H9 (cell line): ENCODE data around the gene DQX1. TPM values are rescaled to one million over a fixed set of nuclear protein-coding genes. Genes with fewer than 3 reads are reported as not detected.

Source experiments
- DNase-seq: peaks from one replicate; pipeline ENCODE4 v3.0.0-alpha.2; 2017
- H2AFZ ChIP-seq: one replicate; pipeline ENCODE4 v1.6.1; 2013; ENCODE audit warnings: mild to moderate bottlenecking, low read length, control low read depth, moderate library complexity
- H2AK5ac ChIP-seq: 2 replicates; pipeline ENCODE4 v1.6.1; 2013; ENCODE audit warnings: low read length, control low read depth, mixed read lengths; ENCODE audit not compliant: insufficient read length
- H2BK120ac ChIP-seq: one replicate; pipeline ENCODE4 v1.6.1; 2013; ENCODE audit warnings: low read depth, mild to moderate bottlenecking, low read length, control low read depth, inconsistent platforms; ENCODE audit not compliant: poor library complexity, severe bottlenecking
- H2BK12ac ChIP-seq: 2 replicates; pipeline ENCODE4 v1.6.1; 2013; ENCODE audit warnings: low read length, control low read depth, mixed read lengths, low read depth; ENCODE audit not compliant: insufficient read length
- H2BK15ac ChIP-seq: 2 replicates; pipeline ENCODE4 v1.6.1; 2013; ENCODE audit warnings: low read depth, low read length, control low read depth
- H2BK20ac ChIP-seq: one replicate; pipeline ENCODE4 v1.6.1; 2013; ENCODE audit warnings: low read depth, mild to moderate bottlenecking, low read length, control low read depth, inconsistent platforms; ENCODE audit not compliant: poor library complexity, severe bottlenecking
- H2BK5ac ChIP-seq: 2 replicates; pipeline ENCODE4 v1.6.1; 2013; ENCODE audit warnings: low read length, control low read depth, mixed read lengths; ENCODE audit not compliant: insufficient read length
- H3K14ac ChIP-seq: 2 replicates; pipeline ENCODE4 v1.6.1; 2013; ENCODE audit warnings: low read length, control low read depth; ENCODE audit not compliant: insufficient read depth
- H3K18ac ChIP-seq: 2 replicates; pipeline ENCODE4 v1.6.1; 2013; ENCODE audit warnings: low read depth, mild to moderate bottlenecking, mixed read lengths, low read length, control low read depth; ENCODE audit not compliant: insufficient read length
- H3K23ac ChIP-seq: 2 replicates; pipeline ENCODE4 v1.6.1; 2013; ENCODE audit warnings: low read length, control low read depth, mixed read lengths, low read depth; ENCODE audit not compliant: insufficient read length
- H3K23me2 ChIP-seq: 2 replicates; pipeline ENCODE4 v1.6.1; 2013; ENCODE audit warnings: low read depth, mild to moderate bottlenecking, mixed read lengths, low read length, control low read depth; ENCODE audit not compliant: insufficient read length, poor library complexity, severe bottlenecking
- H3K27ac ChIP-seq: 2 replicates; pipeline ENCODE4 v1.5.1; 2013; ENCODE audit warnings: low read length, control low read depth, mixed read lengths, low read depth; ENCODE audit not compliant: insufficient read length
- H3K27me3 ChIP-seq: 2 replicates; pipeline ENCODE4 v1.6.1; 2013; ENCODE audit warnings: low read length, control low read depth, inconsistent platforms; ENCODE audit not compliant: insufficient read depth
- H3K4ac ChIP-seq: 2 replicates; pipeline ENCODE4 v1.6.1; 2013; ENCODE audit warnings: low read depth, mild to moderate bottlenecking, control low read depth, inconsistent platforms, low read length, moderate library complexity
- H3K4me1 ChIP-seq: 2 replicates; pipeline ENCODE4 v1.6.1; 2013; ENCODE audit warnings: low read length, control low read depth, inconsistent platforms; ENCODE audit not compliant: insufficient read depth
- H3K4me2 ChIP-seq: 2 replicates; pipeline ENCODE4 v1.6.1; 2013; ENCODE audit warnings: low read length, control low read depth, mixed read lengths; ENCODE audit not compliant: insufficient read length, insufficient read depth
- H3K56ac ChIP-seq: 2 replicates; pipeline ENCODE4 v1.6.1; 2013; ENCODE audit warnings: low read depth, mild to moderate bottlenecking, mixed read lengths, low read length, control low read depth; ENCODE audit not compliant: insufficient read length
- H3K79me1 ChIP-seq: 2 replicates; pipeline ENCODE4 v1.6.1; 2013; ENCODE audit warnings: low read depth, mild to moderate bottlenecking, moderate library complexity, low read length, control low read depth, inconsistent platforms; ENCODE audit not compliant: insufficient read depth, poor library complexity, severe bottlenecking
- H3K79me2 ChIP-seq: 2 replicates; pipeline ENCODE4 v1.6.1; 2013; ENCODE audit warnings: low read length, control low read depth, inconsistent platforms; ENCODE audit not compliant: insufficient read depth
- H3K9ac ChIP-seq: 2 replicates; pipeline ENCODE4 v1.6.1; 2013; ENCODE audit warnings: low read length, control low read depth, mixed read lengths; ENCODE audit not compliant: insufficient read length; ENCODE audit errors: extremely low read depth
- H3K9me3 ChIP-seq: one replicate; pipeline ENCODE4 v1.6.1; 2013; ENCODE audit warnings: low read depth, low read length, inconsistent platforms; ENCODE audit not compliant: control insufficient read depth
- H3T11ph ChIP-seq: one replicate; pipeline ENCODE4 v1.6.1; 2013; ENCODE audit warnings: mild to moderate bottlenecking, low read length, control low read depth, inconsistent platforms
- H4K20me1 ChIP-seq: one replicate; pipeline ENCODE4 v1.6.1; 2013; ENCODE audit not compliant: control insufficient read depth, insufficient read length, insufficient read depth
- H4K5ac ChIP-seq: 2 replicates; pipeline ENCODE4 v1.6.1; 2013; ENCODE audit warnings: low read depth, mild to moderate bottlenecking, mixed read lengths, low read length, control low read depth; ENCODE audit not compliant: insufficient read length
- H4K8ac ChIP-seq: replicated peaks from 2 replicates; pipeline ENCODE4 v1.6.1; 2013; ENCODE audit warnings: low read length, control low read depth, mixed read lengths, low read depth; ENCODE audit not compliant: insufficient read length
- H4K91ac ChIP-seq: 2 replicates; pipeline ENCODE4 v1.6.1; 2013; ENCODE audit warnings: low read depth, mild to moderate bottlenecking, moderate library complexity, mixed read lengths, low read length, control low read depth; ENCODE audit not compliant: insufficient read length
- H3K27ac Mint-ChIP-seq, 3 experiments: 2 replicates in 2 of 3; 3 replicates in 1 of 3; pipeline ENCODE4 v1.8.0; 2020 to 2021; ENCODE audit warnings: mixed read lengths in 3 of 3, mild to moderate bottlenecking in 1 of 3, moderate library complexity in 1 of 3
- H3K27me3 Mint-ChIP-seq: 2 replicates; pipeline ENCODE4 v1.8.0; 2021; ENCODE audit warnings: low read depth, mild to moderate bottlenecking, moderate library complexity, mixed read lengths
- H3K36me3 Mint-ChIP-seq, 3 experiments: 2 replicates in 2 of 3; 3 replicates in 1 of 3; pipeline ENCODE4 v1.8.0; 2020 to 2021; ENCODE audit warnings: low read depth in 3 of 3, mixed read lengths in 3 of 3; ENCODE audit not compliant: insufficient read depth in 1 of 3
- H3K4me1 Mint-ChIP-seq, 2 experiments: 2 replicates each; pipeline ENCODE4 v1.8.0; 2020; ENCODE audit warnings: mixed read lengths in 2 of 2
- H3K4me3 Mint-ChIP-seq, 2 experiments: 2 replicates in 1 of 2; 3 replicates in 1 of 2; pipeline ENCODE4 v1.8.0; 2020 to 2021; ENCODE audit warnings: mild to moderate bottlenecking in 2 of 2, mixed read lengths in 2 of 2, moderate library complexity in 1 of 2
- H3K9me3 Mint-ChIP-seq, 2 experiments: 2 replicates in 1 of 2; 3 replicates in 1 of 2; pipeline ENCODE4 v1.8.0; 2020; ENCODE audit warnings: mild to moderate bottlenecking in 2 of 2, mixed read lengths in 2 of 2, moderate library complexity in 1 of 2
- CTCF ChIP-seq: fragments of 200-600 bp; sonication (generic); conservative IDR thresholded peaks from 3 replicates; pipeline ENCODE4 v1.8.0; 2021; ENCODE audit warnings: antibody characterized with exemption, mild to moderate bottlenecking
- WGBS: extraction: QIAGEN DNeasy Blood & Tissue Kit; methylation state at CpG from one replicate; pipeline ENCODE4 v1.1.7; 2013; ENCODE audit warnings: missing lambda C conversion rate, low lambda C conversion rate, mixed read lengths; ENCODE audit not compliant: insufficient read length; ENCODE audit errors: extremely low coverage; 5-methylcytosine and 5-hydroxymethylcytosine counted together
- total RNA-seq: library from RNA; stranded (reverse); gene quantifications from 2 replicates; pipeline ENCODE4 v1.2.1, GENCODE V29; 2021

The DQX1 gene
- total RNA-seq, 1 experiment from 2014 or later: 0.98 TPM

GRCh38 chr2:74502720-74503505 lies 23.1 kb downstream of the DQX1 start:
- Histone ChIP-seq H3K27ac (no peak overlapping the region), H2BK120ac (no peak overlapping the region), H3T11ph (no peak overlapping the region), H3K9ac (no peak overlapping the region), H3K23me2 (peaks cover 35% of the 10 kb centered on the region), H4K20me1 (no peaks in the 10 kb centered on the region), H2BK5ac (no peak overlapping the region), H3K79me1 (no peaks in the 10 kb centered on the region), H3K9me3 (no peaks in the 10 kb centered on the region), H3K4ac (no peak overlapping the region), H2AFZ (no peak overlapping the region), H4K8ac (no peak overlapping the region), H2BK12ac (no peak overlapping the region), H2AK5ac (no peak overlapping the region), H3K18ac (no peak overlapping the region), H3K4me1 (peaks cover 4% of the 10 kb centered on the region; the same call in 1 of the 2 replicates), H2BK20ac (no peak overlapping the region), H4K5ac (no peak overlapping the region), H4K91ac (no peak overlapping the region), H2BK15ac (no peak overlapping the region), H3K79me2 (no peaks in the 10 kb centered on the region), H3K4me2 (peak overlapping the region; percentile 54), H3K23ac (no peak overlapping the region), H3K14ac (no peak overlapping the region), H3K56ac (no peak overlapping the region), H3K27me3 (peaks cover 73% of the 10 kb centered on the region)
- Mint-ChIP-seq H3K36me3 (peaks cover 24 to 33% (median 24%) of the 10 kb centered on the region in 3 experiments), H3K4me1 (peaks cover 56 to 65% of the 10 kb centered on the region in 2 experiments), H3K27me3 (peaks cover 83% of the 10 kb centered on the region), H3K4me3 (peak overlapping the region; percentile 72 to 85), H3K27ac (no peak overlapping the region), H3K9me3 (peaks cover 3 to 5% of the 10 kb centered on the region in 2 experiments; a peak in 3 of 5 replicates)
- TF ChIP-seq CTCF: peak; percentile 36; the same call in 2 of the 3 replicates
- DNase-seq: peak; percentile 82
- WGBS: no CpG with 5 or more reads among the region's 67 CpGs
